CD14-positive monocyte (primary cell): ENCODE data around the gene STRAP. TPM values are rescaled to one million over a fixed set of nuclear protein-coding genes. Genes with fewer than 3 reads are reported as not detected.

Experiments
- DNase-seq, 3 donors: peaks; one replicate each; pipeline ENCODE4 v3.0.0-alpha.2; 2011 to 2022
- H2AFZ ChIP-seq: 2 replicates; pipeline ENCODE4 v1.6.0; 2012; ENCODE audit warnings: mild to moderate bottlenecking, low read depth, low read length, inconsistent platforms; ENCODE audit not compliant: insufficient read depth, poor library complexity, severe bottlenecking
- H3K27ac ChIP-seq, 2 donors: 1 replicate in 1 of 2; 2 replicates in 1 of 2; pipeline ENCODE4 v1.5.1; 2012 to 2013; ENCODE audit warnings: low read length in 2 of 2, control low read depth in 1 of 2, inconsistent platforms in 1 of 2, low read depth in 1 of 2, mild to moderate bottlenecking in 1 of 2
- H3K27me3 ChIP-seq, 2 donors: one replicate each; pipeline versions ENCODE4 v1.6.0 to v1.6.1; 2011 to 2013; ENCODE audit warnings: low read length in 2 of 2; ENCODE audit not compliant: control insufficient read depth in 2 of 2, insufficient read depth in 2 of 2
- H3K36me3 ChIP-seq, 2 donors: replicated peaks in 1 of 2; 1 replicate in 1 of 2; 2 replicates in 1 of 2; pipeline versions ENCODE4 v1.5.1 to v1.6.1; 2012 to 2013; ENCODE audit warnings: low read length in 2 of 2, control low read depth in 1 of 2, inconsistent platforms in 1 of 2, mild to moderate bottlenecking in 1 of 2; ENCODE audit not compliant: insufficient read depth in 2 of 2, control insufficient read depth in 1 of 2
- H3K4me1 ChIP-seq, 2 donors: 1 replicate in 1 of 2; 2 replicates in 1 of 2; pipeline versions ENCODE4 v1.5.1 to v1.6.1; 2012 to 2013; ENCODE audit warnings: low read length in 2 of 2, control low read depth in 1 of 2, inconsistent platforms in 1 of 2, mild to moderate bottlenecking in 1 of 2, moderate library complexity in 1 of 2; ENCODE audit not compliant: insufficient read depth in 2 of 2, control insufficient read depth in 1 of 2
- H3K4me2 ChIP-seq: replicated peaks from 2 replicates; pipeline ENCODE3; 2012; ENCODE audit warnings: low read length, moderate library complexity, mild to moderate bottlenecking; ENCODE audit not compliant: poor library complexity, severe bottlenecking; ENCODE audit errors: extremely low read depth
- H3K4me3 ChIP-seq, 3 experiments: fragments of 200-600 bp in 1 of 3; sonication (generic) in 1 of 3; replicated peaks in 1 of 3; 1 replicate in 2 of 3; 2 replicates in 1 of 3; pipeline ENCODE4 v1.5.1; 2011 to 2013; ENCODE audit warnings: low read length in 3 of 3, mild to moderate bottlenecking in 3 of 3, control low read depth in 2 of 3, low read depth in 2 of 3, inconsistent platforms in 1 of 3, moderate library complexity in 1 of 3
- H3K79me2 ChIP-seq: 2 replicates; pipeline ENCODE4 v1.6.0; 2012; ENCODE audit warnings: mild to moderate bottlenecking, control low read depth, inconsistent platforms, low read length, moderate library complexity; ENCODE audit not compliant: insufficient read depth
- H3K9ac ChIP-seq: 2 replicates; pipeline ENCODE4 v1.6.0; 2017; ENCODE audit warnings: low read length, mild to moderate bottlenecking; ENCODE audit not compliant: insufficient read depth, poor library complexity, severe bottlenecking
- H3K9me3 ChIP-seq, 2 donors: replicated peaks in 1 of 2; 1 replicate in 1 of 2; 2 replicates in 1 of 2; pipeline versions ENCODE4 v1.5.1 to v1.6.1; 2012 to 2013; ENCODE audit warnings: low read length in 2 of 2, control low read depth in 1 of 2; ENCODE audit not compliant: control insufficient read depth in 1 of 2, insufficient read depth in 1 of 2
- H4K20me1 ChIP-seq: 2 replicates; pipeline ENCODE4 v1.6.0; 2012; ENCODE audit warnings: mild to moderate bottlenecking, low read length, control low read depth, moderate library complexity; ENCODE audit not compliant: insufficient read depth
- H3K27ac Mint-ChIP-seq, 7 donors: one replicate each; pipeline ENCODE4 v1.8.0; 2020; ENCODE audit warnings: mild to moderate bottlenecking in 7 of 7, mixed read lengths in 7 of 7, moderate library complexity in 6 of 7, inconsistent platforms in 2 of 7
- H3K27me3 Mint-ChIP-seq, 3 donors: one replicate each; pipeline ENCODE4 v1.8.0; 2021 to 2022; ENCODE audit warnings: low read depth in 3 of 3, mild to moderate bottlenecking in 3 of 3, mixed read lengths in 3 of 3, moderate library complexity in 3 of 3, inconsistent platforms in 1 of 3
- H3K36me3 Mint-ChIP-seq, 2 donors: one replicate each; pipeline ENCODE4 v1.8.0; 2020; ENCODE audit warnings: mixed read lengths in 2 of 2, inconsistent platforms in 1 of 2, mild to moderate bottlenecking in 1 of 2
- H3K4me1 Mint-ChIP-seq: one replicate; pipeline ENCODE4 v1.8.0; 2020; ENCODE audit warnings: mild to moderate bottlenecking, mixed read lengths
- H3K4me3 Mint-ChIP-seq, 2 donors: one replicate each; pipeline ENCODE4 v1.8.0; 2020; ENCODE audit warnings: mild to moderate bottlenecking in 2 of 2, mixed read lengths in 2 of 2, moderate library complexity in 1 of 2
- H3K9me3 Mint-ChIP-seq, 7 donors: one replicate each; pipeline ENCODE4 v1.8.0; 2020 to 2022; ENCODE audit warnings: mixed read lengths in 7 of 7, mild to moderate bottlenecking in 6 of 7, moderate library complexity in 6 of 7, inconsistent platforms in 2 of 7
- WGBS: methylation state at CpG from one replicate; pipeline ENCODE4 v1.1.5; 2013; ENCODE audit warnings: missing lambda C conversion rate; ENCODE audit not compliant: insufficient coverage; 5-methylcytosine and 5-hydroxymethylcytosine counted together
- intact Hi-C, 2 donors: fragments of 100-400 bp; cut with micrococcal nuclease; formaldehyde crosslinking; loops; one replicate each; pipeline versions ENCODE4 v1.15.0 to v1.15.1; 2023
- polyA plus RNA-seq, 3 donors: library from polyadenylated mRNA; depleted of rRNA in 1 of 3; unstranded in 2 of 3; stranded (reverse) in 1 of 3; fragments of 300-500 nt in 2 of 3; fragments of >200 nt in 1 of 3; fragmentation: Illumina TruSeq in 2 of 3; gene quantifications; 1 replicate in 2 of 3; 2 replicates in 1 of 3; pipeline ENCODE4 v1.2.3, GENCODE V29; 2012 to 2021
- TF ChIP-seq, protein P1 (sequence below): fragments of 200-600 bp; IDR thresholded peaks from one replicate; pipeline ENCODE4 v1.8.0; 2022; ENCODE audit warnings: antibody characterized with exemption, mild to moderate bottlenecking

The STRAP gene
- polyA plus RNA-seq, 3 donors: 53.7 to 111 (median 98.2) TPM

DNA sequence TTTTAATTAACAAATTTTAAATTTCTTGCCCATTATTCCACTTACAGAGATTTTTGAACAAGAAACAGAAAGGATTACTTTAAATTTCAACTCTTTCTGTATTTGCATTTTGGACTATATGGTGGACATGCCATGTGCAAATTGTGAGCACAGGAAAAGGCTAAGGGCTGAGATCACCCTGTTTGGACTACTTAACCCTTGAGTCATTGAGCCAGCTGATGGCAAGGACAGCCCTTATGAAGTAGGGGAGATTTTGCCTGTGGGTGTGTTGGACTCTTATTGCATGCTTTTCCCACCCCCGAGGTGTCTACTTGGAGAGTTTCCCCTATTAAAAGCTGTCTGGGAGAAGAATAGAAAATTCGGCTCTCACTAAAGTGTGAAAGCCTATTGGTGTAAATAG lies 46.2 kb downstream of the STRAP start:
- Mint-ChIP-seq H3K4me1 (peaks cover 8% of the 10 kb centered on the region), H3K27ac (peak overlapping the region in 1 of 7 donors; percentile 35), H3K27me3 (peaks cover 0 to 1% (median 0%) of the 10 kb centered on the region in 3 donors), H3K9me3 (peaks cover 0 to 4% (median 2%) of the 10 kb centered on the region in 7 donors), H3K4me3 (no peak overlapping the region), H3K36me3 (peaks cover 8 to 12% of the 10 kb centered on the region in 2 donors)
- H3K27me3 ChIP-seq: no peaks in the 10 kb centered on the region
- intact Hi-C loops: no loop called here
- no peak overlapping the region for H2AFZ ChIP-seq
- TF ChIP-seq, protein P1, sequence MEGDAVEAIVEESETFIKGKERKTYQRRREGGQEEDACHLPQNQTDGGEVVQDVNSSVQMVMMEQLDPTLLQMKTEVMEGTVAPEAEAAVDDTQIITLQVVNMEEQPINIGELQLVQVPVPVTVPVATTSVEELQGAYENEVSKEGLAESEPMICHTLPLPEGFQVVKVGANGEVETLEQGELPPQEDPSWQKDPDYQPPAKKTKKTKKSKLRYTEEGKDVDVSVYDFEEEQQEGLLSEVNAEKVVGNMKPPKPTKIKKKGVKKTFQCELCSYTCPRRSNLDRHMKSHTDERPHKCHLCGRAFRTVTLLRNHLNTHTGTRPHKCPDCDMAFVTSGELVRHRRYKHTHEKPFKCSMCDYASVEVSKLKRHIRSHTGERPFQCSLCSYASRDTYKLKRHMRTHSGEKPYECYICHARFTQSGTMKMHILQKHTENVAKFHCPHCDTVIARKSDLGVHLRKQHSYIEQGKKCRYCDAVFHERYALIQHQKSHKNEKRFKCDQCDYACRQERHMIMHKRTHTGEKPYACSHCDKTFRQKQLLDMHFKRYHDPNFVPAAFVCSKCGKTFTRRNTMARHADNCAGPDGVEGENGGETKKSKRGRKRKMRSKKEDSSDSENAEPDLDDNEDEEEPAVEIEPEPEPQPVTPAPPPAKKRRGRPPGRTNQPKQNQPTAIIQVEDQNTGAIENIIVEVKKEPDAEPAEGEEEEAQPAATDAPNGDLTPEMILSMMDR: no peak
- no peak overlapping the region for H3K27ac ChIP-seq
- no peaks in the 10 kb centered on the region for H3K9me3 ChIP-seq
- no peak for DNase-seq
- peaks cover 23% of the 10 kb centered on the region for H3K79me2 ChIP-seq
- no peak overlapping the region for H3K4me2 ChIP-seq
- H3K4me1 ChIP-seq: no peaks in the 10 kb centered on the region
- H3K9ac ChIP-seq: no peak overlapping the region
- no peak overlapping the region for H3K4me3 ChIP-seq
- H3K36me3 ChIP-seq: no peaks in the 10 kb centered on the region
- peaks cover 21% of the 10 kb centered on the region for H4K20me1 ChIP-seq
- no CpG with 5 or more reads among the region's 2 CpGs for WGBS

- H3K27ac Mint-ChIP-seq: peak overlapping the region in 2 of 7 donors; percentile 6 to 66
- 94% methylated on average over 7 of the region's 10 CpGs for WGBS
- no peaks in the 10 kb centered on the region for H3K36me3 ChIP-seq
- peaks cover 22% of the 10 kb centered on the region for H3K79me2 ChIP-seq
- peaks cover 8 to 12% of the 10 kb centered on the region in 2 donors for H3K36me3 Mint-ChIP-seq
- peaks cover 0 to 4% (median 2%) of the 10 kb centered on the region in 7 donors for H3K9me3 Mint-ChIP-seq
- H3K4me3 ChIP-seq: no peak overlapping the region
- no peak overlapping the region for H3K4me2 ChIP-seq
- H3K9me3 ChIP-seq: no peaks in the 10 kb centered on the region
- peaks cover 8% of the 10 kb centered on the region for H3K4me1 Mint-ChIP-seq
- no peak overlapping the region for H3K4me3 Mint-ChIP-seq
- H3K27ac ChIP-seq: no peak overlapping the region
- no peaks in the 10 kb centered on the region for H3K4me1 ChIP-seq
- peaks cover 0 to 1% (median 0%) of the 10 kb centered on the region in 3 donors for H3K27me3 Mint-ChIP-seq
- no peak overlapping the region for H2AFZ ChIP-seq
- H4K20me1 ChIP-seq: peaks cover 21% of the 10 kb centered on the region
- no peaks in the 10 kb centered on the region for H3K27me3 ChIP-seq
- H3K9ac ChIP-seq: no peak overlapping the region
- DNase-seq: no peak
- TF ChIP-seq, protein P1: no peak
- intact Hi-C loops: no loop called here
Observed at GRCh38 chr12:15928870-15929571, 46.8 kb downstream of the STRAP start.
